GM12874 (cell line): Measurements from ENCODE around the gene TEX101.

Experiments
- CTCF ChIP-seq: IDR thresholded peaks from 2 replicates; pipeline ENCODE4 v1.5.1; 2011; ENCODE audit warnings: low read depth, mild to moderate bottlenecking, control low read depth, low read length, moderate library complexity; ENCODE audit not compliant: insufficient read depth

Gene TEX101

GRCh38 chr19:43433358-43433673, 18.6 kb downstream of the TEX101 start:
- no peak for TF ChIP-seq CTCF

- TF ChIP-seq CTCF = no peak
Measured at GRCh38 chr19:43433689-43434088, 19.0 kb downstream of the TEX101 start.

GRCh38 chr19:43435775-43436174, 21.1 kb downstream of the TEX101 start:
- no peak for TF ChIP-seq CTCF

GRCh38 chr19:43437712-43438111, 23.0 kb downstream of the TEX101 start:
- TF ChIP-seq CTCF = no peak

- no peak for TF ChIP-seq CTCF
Measured at GRCh38 chr19:43438291-43439031, 23.8 kb downstream of the TEX101 start.

- no peak for TF ChIP-seq CTCF
Measured at GRCh38 chr19:43439032-43439708, 24.5 kb downstream of the TEX101 start.

- TF ChIP-seq CTCF = no peak
Measured at GRCh38 chr19:43439709-43440063, 25.0 kb downstream of the TEX101 start.

- TF ChIP-seq CTCF = no peak
Measured at GRCh38 chr19:43441716-43442115, 27.0 kb downstream of the TEX101 start.
